GM19193 (cell line): Measurements from ENCODE around the gene ASCL2.

Experiments used
- POLR2A ChIP-seq: IDR thresholded peaks from 4 replicates; pipeline ENCODE4 v1.6.1; 2011; ENCODE audit not compliant: insufficient read depth, insufficient read length; ENCODE audit errors: extremely low read depth

The ASCL2 gene

DNA sequence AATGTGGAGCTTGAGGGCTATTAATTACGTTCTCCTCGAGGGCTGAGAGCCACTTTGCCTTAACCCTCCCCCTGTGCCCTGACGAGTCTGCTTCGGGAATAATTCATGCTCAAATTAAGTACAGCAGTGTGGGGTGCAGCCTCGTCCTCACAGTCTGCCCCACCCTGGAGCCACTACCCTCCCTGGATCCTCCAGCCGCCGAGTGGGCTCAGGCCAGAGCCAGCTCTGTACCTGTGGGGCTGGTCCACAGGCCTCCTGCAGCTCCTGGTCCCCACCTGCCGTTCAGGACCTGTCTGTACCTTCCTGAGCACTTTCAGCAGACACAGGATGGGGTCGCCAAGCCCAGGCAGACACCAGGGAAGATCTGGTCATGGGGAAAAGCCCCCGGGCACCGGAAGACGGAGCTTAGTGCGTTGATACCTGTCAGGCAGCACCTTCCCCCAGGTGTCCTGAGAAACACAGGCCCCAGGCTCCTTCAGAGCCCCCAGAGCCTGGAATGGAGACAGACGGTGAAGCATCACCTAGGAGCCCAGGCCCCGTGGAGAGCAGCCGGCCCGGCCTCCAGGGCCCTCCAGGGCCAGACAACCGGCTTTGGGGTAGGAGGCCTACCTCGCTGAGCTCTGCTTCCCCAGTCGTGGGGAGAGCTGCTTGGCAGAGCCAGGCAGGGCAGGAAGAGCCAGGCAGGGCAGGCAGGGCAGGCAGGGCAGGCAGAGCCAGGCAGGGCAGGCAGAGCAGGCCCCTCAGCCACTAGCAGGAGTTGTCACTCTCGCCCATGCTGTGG lies 41.2 kb upstream of the ASCL2 start:
- TF ChIP-seq POLR2A: no peak

DNA sequence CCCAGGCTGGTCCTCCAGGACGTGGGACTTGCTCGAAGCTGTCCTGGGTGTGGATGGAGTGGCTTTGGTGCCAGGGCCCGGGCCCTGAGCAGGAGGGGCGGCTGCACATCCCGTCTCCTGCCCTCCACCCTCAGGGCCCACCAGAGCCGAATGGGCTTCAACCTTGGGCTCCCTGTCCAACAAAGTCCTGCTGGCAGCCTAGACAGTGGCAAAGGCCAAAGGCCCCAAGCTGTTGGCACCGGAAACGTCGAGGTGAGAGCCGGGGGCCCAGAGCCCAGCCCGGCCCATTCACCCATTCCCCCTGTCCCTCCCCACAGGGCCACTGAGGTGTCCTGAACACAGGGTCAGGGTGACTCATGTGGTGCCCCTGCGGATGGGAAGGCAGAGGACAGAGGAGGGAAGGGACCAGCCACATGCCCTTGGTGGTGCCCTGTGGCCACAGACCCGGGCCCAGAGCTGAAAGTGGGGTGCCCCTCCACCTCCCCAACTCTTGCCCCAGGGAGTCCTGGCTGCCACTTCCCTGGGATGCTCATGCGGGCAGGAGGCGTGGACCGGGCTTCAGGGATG lies 40.5 kb upstream of the ASCL2 start:
- no peak for TF ChIP-seq POLR2A

DNA sequence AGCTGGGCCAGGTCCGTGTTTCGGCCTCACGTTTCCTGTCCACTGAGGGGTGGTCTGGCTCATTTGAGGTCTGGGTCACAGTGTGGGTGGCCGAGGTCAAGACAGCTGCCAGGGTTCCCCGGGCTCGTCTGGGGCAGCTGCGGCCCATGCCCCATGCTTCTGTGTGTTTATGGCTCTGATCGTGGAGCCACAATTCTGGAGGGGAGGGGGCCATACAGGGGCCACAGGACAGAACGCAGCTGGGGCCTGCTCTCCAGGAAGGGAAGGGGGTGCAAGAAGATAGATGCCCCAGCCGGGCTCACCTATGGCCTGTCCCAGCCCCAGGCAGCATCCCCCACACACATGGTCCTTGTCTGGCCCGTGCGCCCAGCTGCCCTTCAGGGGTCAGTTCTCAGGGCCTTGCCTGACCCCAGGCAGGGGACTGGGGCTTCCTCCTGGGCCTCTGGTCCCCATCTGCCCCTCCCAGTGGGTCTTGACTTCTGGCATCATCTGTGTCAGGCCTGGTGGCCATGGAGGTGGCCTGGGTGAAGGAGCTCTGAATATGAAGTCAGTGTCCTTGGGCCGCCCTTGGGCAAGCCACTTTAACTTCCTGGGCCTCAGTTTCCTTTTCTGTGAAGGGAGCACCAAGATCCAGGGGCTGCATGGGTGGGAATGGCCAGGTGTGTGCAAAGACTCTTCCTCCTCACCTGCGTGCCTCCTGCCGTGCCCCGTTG lies 39.8 kb upstream of the ASCL2 start:
- no peak for TF ChIP-seq POLR2A

DNA sequence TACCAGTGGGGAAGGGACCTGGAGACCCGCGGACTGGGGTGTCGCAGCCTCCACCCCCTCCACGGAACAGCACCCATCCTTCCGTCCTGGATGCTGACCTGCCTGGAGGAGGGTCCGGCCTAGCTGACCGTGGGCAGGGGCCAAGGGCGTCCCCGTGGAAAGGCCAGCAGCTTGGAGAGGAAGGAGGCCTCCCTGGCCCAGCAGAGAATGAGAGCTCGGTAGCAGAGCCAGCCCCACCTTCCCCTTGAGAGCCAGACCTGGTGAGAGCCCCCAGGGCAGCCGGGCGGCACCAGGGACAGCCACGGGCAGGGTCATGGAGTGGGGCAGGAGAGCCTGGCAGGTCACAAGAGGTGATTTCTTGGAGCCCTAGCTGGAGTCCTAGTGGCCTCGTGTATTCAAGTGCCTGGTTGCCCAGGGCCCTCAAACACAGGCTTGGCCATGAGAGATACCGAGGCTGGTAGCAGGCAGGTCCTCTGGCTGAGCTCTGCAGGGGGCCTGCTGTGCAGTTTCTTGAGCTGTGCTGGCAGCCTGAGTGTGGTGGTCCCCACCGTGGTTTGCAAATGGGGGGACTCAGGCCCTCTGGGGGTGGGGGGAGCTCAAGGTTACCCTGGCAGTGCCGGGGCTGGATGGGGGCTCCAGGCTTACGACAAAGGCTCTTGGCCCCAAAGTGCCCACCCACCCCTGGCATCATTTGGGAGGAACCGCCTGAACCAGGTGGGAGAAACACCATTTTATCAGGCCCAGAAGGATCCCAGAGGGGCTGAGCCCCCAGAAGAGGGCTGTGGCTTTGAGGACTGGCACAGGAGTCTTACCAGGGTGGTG lies 39.1 kb upstream of the ASCL2 start:
- no peak for TF ChIP-seq POLR2A

DNA sequence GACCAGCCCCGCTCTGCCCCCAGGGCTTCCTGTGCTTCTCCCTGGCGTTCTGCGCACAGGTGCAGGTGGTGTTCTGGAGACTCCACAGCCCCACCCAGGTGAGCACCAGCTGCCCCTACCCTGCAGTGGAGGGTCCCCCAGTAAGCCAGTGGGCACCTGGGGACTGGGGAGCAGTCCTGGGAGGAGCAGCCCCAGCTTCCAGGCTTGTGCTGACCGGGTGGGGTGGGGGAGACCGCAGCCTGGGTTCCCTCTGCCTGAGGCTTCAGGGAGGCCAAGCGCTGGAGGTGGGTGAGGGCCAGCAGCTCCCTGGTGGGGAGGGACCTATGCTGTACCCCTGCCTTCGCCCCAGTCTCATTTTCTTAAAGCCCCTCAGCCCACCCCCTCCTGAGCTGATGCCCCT lies 38.3 kb upstream of the ASCL2 start:
- TF ChIP-seq POLR2A: no peak

DNA sequence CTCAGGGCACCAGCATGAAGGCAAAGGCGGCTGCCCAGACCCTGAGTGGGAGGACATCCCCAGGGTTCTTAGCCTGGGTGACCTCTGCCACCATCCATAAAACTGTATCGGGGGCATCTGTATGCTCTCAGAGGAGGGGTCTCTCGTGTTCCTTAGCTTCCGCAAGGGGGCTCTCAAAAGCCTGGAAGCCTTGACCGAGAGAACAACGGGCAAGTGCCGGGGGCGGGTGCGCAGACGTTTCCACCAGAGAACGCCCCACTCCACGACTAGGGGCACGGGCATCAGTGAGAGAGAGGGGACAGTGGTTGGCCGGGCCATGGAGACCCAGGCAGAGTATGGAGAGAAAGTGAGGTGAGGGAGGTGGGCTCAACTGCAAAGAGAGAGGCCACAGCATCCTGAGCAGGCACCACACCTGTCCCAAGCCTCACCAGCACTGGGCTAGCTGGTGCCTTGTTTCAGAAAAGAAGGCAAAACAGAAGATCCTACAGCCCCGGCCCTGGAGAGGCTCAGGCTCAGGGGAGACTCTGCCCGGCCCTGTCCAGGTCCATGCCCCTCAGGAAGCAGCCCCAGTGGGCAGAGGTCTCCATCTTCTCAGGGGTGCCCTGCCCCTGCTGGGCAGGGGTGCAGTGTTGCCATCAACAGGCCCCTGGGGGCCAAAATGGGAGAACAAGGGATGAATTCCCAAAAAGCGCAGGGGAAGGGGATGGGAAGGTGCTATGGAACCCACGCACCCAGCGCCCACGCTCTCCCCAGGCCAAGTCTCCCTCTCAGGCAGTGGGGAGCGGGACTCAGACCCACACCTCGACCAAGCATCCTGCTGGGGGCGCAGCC lies 37.3 kb upstream of the ASCL2 start:
- TF ChIP-seq POLR2A: no peak

DNA sequence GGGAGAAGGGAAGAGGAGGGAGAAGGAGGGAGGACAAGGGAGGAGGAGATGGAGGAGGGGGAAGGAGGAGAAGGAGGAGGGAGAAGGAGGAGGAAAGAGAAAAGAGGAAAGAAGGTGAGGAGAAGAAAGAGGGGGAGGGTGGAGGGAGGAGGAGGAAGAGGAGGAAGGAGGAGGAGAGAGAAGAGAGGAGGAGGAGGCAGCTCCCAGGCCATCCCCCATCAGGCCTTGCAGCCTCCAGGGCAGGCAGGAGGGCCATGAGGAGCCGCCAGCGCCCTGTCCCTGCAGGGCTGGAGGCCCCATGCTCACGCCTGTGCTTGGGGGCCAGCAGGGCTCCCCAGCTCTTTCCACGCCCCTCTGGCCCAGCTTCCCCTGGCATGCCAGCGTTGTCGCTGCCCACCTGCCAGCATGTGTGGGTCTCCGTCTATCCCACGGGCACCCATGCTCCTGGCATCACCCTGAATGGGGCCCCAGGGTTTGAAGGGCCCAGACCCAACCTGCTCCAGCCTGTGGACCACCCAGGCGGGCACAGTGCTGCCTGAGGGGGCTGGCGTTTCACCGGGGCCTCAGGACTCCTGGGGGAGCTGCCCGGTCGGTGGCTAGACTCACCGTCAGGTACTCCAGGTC lies 36.6 kb upstream of the ASCL2 start:
- TF ChIP-seq POLR2A: no peak

DNA sequence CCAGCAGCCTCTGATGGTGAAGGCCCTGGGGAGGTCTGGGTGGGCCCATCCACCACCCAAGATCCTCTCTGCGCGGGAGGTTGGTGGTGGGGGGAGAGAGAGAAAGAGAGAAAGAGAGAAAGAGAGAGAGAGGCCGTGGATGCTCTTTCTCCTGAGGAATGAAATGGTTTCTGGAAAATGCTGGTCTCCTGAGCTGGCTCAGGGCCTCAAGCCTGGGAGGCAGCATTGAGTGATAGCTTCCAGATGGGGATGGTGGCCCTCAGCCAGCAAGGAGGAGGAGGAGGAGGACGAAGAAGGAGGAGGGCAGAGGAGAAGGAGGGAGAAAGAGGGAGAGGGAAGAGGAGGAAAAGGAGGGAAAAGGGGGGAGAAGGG lies 36.0 kb upstream of the ASCL2 start:
- TF ChIP-seq POLR2A: no peak

DNA sequence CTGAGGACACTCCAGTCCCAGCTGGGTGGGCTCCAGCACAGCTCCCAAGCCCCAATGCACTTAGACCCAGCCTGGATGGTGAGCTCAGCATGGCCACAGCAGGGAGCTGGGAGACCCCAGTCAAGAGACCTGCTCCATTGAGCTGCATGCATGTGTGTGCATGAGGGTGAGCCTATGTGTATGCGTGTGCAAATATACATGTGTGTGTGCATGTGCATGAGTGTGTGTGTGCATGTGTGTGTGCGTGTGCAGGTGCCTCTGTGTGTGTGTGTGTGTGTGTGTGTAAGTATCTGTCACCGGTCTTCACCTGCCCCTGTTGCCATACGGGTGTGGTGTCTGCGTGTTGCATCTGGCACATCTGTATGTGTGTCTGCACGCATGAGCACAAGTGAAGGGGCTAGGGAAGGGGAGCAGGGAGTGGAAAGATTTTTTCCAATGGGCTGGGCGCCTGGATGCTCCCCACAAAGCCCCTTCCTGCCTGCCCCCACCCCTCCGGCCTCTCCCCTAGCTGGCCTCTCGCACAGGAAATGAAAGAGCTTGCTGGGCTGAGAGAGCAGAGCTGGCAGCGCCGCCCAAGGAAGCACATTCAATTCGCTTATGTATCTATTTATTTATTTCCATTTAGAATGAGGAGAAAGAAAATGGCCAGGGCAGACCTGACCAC lies 35.5 kb upstream of the ASCL2 start:
- no peak for TF ChIP-seq POLR2A

DNA sequence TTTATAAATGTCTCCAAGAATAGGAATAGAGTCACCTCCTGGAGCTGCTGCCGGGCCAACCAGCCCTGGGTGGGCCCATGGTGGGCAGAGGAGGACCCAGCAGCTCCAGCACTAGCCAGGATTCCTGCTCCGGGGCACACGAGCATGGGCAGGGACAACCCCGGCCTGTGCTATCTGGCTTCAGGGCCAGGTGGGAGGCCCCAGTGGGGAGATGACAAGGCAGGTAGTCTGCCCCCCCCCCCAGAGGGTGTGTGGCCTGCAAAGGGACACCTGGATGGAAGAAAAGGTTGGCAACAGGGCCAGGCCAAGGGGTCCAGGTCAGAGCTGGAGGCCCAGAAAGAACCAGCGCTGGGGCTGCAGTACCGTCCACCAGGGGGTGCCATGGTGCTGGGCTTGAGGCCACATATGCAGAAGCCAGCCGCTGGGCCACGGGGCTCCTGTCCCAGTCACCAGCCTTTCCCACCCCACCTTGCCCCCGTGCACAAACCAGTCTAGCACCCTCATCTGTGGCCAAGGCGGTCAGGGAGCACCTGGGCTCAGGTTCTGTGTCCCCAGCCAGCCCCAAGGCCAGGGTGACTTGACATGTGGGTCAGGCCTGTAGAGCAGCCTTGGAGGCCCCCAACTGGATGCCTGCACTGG lies 34.9 kb upstream of the ASCL2 start:
- no peak for TF ChIP-seq POLR2A

DNA sequence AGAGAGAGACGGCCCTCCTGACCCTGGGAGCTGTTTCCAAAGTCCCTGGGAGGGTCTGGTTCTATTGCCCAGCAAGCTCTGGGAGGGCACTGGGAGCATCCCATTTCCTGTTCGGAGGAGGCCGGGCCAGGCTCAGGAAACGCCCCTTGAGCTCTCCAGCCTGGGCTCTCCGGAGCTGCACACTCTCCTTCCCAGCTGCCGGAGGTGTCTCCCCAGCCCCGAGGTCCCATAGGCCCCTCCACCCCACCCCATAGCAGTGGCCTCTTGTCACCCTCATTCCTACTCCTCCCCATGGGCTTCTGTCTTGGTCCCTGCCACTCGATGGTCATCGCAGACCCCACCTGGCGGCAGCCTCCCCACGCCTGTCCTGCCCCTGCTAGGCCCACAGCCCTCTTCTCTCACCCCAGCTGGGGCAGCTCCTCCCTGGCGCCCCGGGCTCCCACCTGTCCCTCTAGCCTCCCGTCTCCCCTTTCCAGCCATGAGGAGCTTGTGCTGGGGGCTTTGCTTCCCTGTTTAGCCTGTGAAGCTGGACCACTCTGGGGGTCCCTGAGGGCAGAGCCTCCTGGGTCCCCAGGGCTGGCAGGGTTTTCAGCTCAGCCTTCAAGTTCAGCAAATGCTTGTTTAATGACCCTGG lies 34.2 kb upstream of the ASCL2 start:
- no peak for TF ChIP-seq POLR2A

DNA sequence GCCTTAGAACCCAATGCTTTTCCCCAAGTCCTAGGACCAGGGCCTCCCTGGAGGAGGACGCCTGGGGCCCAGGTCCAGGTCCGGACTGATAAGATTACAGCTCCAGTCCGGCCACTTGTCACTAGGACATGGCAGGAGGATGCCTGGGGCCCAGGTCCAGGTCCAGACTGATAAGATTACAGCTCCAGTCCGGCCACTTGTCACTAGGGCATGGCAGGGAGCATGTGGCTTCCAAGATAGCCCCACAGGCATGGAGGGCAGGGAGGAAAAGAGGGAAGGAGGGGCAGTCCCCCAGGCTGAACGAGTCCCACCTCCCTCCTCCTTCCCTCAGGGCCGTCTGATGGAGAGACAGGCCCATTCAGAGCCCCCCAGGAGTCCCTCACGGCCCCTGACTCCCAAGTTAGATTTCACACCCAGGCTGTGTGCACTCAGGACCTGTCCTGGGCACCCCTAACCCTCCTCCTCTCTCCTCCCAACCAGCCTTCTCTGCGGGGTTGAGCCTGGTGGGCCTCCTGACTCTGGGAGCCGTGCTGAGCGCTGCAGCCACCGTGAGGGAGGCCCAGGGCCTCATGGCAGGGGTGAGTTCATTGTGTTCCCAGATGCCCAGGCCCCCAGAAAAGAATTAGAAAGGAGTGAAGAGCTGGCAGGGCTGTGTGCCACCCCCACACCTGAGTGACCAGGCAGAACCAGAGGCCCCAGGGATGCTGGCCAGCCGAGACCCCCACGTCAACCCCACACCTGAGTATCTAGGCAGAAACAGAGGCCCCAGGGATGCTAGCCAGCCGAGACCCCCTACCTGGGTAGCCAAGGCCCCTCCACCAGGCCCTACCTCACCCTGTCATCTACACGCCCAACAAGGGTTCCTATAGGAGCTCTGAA lies 33.5 kb upstream of the ASCL2 start:
- TF ChIP-seq POLR2A: no peak
